Activated CD8-positive, alpha-beta memory T cell treated with anti-CD3 and anti-CD28 coated beads, Interleukin-2, amount 50 U/mL, for 4 hours (primary cell): ENCODE measurements around the gene SARDH.
A peak's percentile ranks its signal among the peaks of the same experiment; 100 is the strongest.

Experiments
- DNase-seq: peaks from one replicate; pipeline ENCODE4 v3.0.0-alpha.2; 2020

SARDH gene

GRCh38 chr9:133621725-133622267 lies 116.4 kb downstream of the SARDH start:
- DNase-seq, result no peak

GRCh38 chr9:133619791-133620190 lies 118.4 kb downstream of the SARDH start:
- peak; percentile 48 for DNase-seq

DNA sequence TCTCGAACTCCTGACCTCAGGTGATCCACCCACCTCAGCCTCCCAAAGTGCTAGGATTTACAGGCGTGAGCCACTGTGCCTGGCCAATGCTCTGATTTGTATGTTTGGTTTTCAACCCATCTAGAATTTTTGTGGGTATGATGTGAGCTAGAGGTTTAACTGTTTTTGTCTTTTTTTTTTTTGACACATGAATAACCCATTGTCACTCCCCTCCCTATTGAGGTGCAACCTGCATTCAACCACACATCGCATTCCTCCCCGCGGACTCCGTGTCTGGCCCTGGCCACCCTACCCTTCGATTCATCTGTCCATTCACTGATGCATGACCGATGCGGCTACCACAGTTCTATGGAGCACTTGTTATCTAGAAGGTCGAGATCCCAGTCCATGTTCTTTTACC lies 119.4 kb downstream of the SARDH start:
- DNase-seq, result no peak

DNA sequence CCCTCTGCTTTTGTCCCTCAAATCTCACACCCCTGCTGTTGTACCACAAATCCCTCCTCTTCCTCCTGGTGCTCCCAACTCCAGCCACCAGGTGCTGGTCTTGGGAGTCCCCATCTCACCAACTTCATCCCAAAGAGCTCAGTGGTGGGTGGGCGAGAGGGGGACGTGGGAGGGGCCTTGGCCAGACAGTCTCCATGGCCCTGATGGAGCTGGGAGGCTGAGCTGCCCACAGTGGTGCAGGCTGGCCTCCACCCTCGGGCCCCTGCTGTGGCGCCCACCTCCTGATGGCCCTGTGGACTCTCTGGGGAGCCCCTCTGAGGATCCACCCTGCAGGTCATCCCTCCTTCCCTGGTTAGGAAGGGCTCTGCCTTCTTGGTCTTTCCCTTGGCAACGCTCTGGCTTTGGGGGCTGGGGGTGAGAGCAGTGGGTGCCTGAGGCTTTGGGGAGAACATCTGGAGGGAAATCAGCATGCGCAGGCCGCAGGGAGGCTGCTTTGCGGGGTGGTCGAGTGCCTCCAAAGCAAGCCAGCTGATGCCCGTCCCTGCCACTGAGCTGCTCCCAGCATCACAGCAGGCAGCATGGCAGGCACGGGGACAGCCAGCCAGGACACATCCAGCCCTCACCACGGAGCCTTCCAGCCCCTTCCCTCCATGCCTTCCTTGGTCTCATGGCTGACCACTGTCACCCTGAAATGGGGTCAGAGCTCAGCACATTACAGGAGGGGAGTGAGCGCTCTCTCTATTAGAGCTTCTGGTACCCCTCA lies 121.3 kb downstream of the SARDH start:
- DNase-seq, result no peak

DNA sequence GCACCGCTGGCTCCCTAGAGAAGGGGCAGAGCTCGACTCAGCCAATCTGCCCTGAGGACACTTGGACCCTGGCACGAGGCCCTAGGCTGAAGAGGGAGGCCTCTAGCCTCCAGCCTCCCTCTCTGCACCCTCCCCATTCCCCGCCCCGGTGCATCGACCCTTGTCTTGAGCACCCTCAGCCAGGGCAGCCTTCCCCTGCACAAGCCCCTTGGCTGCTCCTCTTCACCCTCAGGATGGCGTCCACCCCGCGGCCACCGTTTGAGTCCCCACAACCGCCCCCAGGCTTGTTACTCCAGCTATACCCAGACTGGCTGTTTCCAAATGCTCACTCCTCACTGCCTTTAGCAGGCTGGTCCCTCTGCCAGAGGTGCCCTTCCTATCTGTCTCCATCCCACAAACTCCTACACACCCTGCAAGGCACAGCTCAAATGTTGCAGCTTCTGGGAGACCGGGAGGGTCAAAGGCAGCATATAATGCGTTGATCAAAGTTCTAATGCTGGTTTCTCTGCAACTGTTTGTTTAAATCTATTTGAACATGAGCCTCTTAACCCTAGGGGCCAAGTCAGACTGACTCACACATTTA lies 122.5 kb downstream of the SARDH start:
- no peak for DNase-seq

DNA sequence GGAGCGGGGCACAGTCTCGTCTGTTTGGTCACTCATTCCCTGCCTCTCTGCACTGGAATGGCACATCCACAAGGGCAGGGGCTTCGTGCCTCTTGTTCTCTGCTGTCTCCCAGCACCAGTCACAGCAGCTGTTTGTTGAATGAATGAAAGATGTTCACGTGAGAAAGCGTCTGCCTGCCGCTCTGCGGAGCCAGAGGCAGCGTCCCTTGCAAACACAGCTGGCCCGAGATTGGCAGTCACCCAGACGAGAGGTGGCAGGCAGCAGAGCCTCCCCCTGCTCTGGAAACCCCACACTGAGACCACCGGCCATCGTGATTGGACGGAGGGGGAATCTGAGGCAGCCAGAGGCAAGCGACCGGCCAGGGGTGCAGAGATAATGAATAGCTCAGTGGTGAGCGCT lies 123.0 kb downstream of the SARDH start:
- no peak for DNase-seq

DNA sequence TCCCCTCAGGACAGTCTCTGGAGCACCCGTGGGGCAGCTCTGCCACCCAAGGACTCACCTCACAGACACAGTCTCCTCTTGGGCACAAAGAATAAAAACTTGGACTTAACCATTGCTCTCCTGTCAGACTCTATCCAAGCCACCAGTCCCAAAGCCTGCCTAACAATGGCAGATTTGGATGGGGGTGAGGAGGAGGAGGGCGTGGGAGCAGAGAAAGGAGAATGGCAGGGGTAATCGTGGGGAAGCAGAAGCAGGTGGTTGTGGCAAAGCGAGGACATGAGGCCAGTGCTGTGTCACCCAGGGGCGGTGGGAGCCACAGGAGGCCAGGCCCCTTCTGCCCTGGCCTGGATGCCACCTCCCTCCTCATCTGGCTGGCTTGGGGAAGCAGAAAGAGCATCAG lies 123.5 kb downstream of the SARDH start:
- DNase-seq, result no peak

GRCh38 chr9:133614056-133614455 lies 124.1 kb downstream of the SARDH start:
- no peak for DNase-seq
